Measurements from ENCODE around the gene NRG3.

DNA sequence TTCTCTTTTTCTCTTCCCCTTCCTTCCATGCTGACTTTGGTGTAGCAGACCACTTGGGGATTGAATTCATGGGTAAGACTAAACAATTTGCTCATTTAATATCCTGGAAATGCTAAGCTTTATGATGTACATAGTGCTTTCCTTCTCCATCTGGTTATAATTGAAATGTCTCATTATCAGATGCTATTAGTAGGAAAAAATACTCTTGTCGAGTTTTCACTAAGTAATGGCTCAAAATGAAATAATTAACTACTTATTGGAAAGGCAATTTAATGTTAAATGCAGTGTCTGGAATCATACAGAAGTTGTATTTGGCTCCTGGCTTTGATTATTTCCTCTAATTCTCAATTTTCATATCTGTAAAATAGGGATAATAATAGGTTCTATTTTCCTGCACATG lies 990.4 kb downstream of the NRG3 start:
- TF ChIP-seq POLR2A (IDR thresholded peaks at IDR 0.05; ENCODE audit: low read depth) (no peak), CTCF (IDR thresholded peaks at IDR 0.05) (no peak), POLR2AphosphoS5 (IDR thresholded peaks at IDR 0.05) (no peak)

Measured in esophagus muscularis mucosa (tissue), 3 donors.